ENCODE measurements around the gene MROH2B. TPM values are rescaled to one million over a fixed set of nuclear protein-coding genes. Genes with fewer than 3 reads are reported as not detected.

Gene MROH2B
- total and polyA plus RNA-seq, 2 of the 13 experiments (the other 11 are each of a cell fraction or from before 2014, with no cell fraction given): not detected

- no peak for TF ChIP-seq HMGXB4 (CRISPR knock-in tag; IDR thresholded peaks at IDR 0.05; ENCODE audit: borderline replicate concordance in 1 of 2, low read depth in 1 of 2)
Observed at GRCh38 chr5:40976836-40977235, 94.3 kb downstream of the MROH2B start (continued).

DNA sequence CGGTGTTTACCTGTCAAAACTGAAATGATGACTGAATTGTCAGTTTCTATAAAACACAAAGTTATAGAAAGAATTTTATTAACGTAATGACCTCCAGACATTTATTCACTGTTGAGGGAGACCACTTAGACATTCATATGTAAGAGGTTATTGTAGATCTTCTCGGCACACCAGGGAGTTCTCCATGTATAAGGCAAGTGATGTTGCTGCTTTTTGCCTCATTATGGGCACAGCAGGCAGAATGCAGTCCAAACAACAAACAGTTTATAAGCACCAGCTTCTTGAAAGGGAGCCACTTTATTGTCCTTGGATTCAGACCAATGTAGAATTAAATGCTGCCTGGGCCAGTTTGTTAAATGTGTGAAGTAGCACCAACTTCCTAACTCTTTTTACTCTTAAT is 95.1 kb downstream of the MROH2B start:
- ATAC-seq (no peak), DNase-seq (ENCODE audit: low spot score) (no peak), FAIRE-seq (no peak)
- no TSS peak for BruUV-seq (replicated peaks)
- no peak overlapping the region for H3K4me2 ChIP-seq (ENCODE audit: low read depth, low read length)
- H3K4me3 ChIP-seq (replicated peaks in 1 of 3; ENCODE audit: insufficient read depth in 1 of 3, low read depth in 2 of 3, low read length in 3 of 3): no peak overlapping the region
- no peak overlapping the region for H3K9ac ChIP-seq (ENCODE audit: insufficient read depth, low read depth, low read length)
- no peaks in the 10 kb centered on the region for H3K36me3 ChIP-seq (replicated peaks in 1 of 2; ENCODE audit: control insufficient read depth in 1 of 2, insufficient read depth in 2 of 2, low read length in 2 of 2)
- TF ChIP-seq ZSCAN25 (CRISPR knock-in tag; IDR thresholded peaks at IDR 0.05) (no peak), ZMYM2 (CRISPR knock-in tag; IDR thresholded peaks at IDR 0.05) (no peak), LBX2 (CRISPR knock-in tag; IDR thresholded peaks at IDR 0.05; ENCODE audit: borderline replicate concordance) (no peak), REPIN1 (CRISPR knock-in tag; IDR thresholded peaks at IDR 0.05; ENCODE audit: borderline replicate concordance, low read depth) (no peak), TRIM24 (CRISPR knock-in tag; IDR thresholded peaks at IDR 0.05) (no peak), SMAD9 (CRISPR knock-in tag; IDR thresholded peaks at IDR 0.05) (no peak), FLYWCH1 (CRISPR knock-in tag; IDR thresholded peaks at IDR 0.05) (no peak), JUN (CRISPR knock-in tag; IDR thresholded peaks at IDR 0.05) (no peak), KLF12 (CRISPR knock-in tag; IDR thresholded peaks at IDR 0.05; ENCODE audit: borderline replicate concordance) (no peak), MAZ (IDR thresholded peaks at IDR 0.05; ENCODE audit: borderline replicate concordance, low read depth, low read length) (no peak), MAZ (CRISPR knock-in tag; IDR thresholded peaks at IDR 0.05; ENCODE audit: low read depth) (no peak), E2F5 (CRISPR knock-in tag; conservative IDR thresholded peaks at IDR 0.05) (no peak), GABPB1 (CRISPR knock-in tag; IDR thresholded peaks at IDR 0.05) (no peak)
- TF ChIP-seq, protein P1, sequence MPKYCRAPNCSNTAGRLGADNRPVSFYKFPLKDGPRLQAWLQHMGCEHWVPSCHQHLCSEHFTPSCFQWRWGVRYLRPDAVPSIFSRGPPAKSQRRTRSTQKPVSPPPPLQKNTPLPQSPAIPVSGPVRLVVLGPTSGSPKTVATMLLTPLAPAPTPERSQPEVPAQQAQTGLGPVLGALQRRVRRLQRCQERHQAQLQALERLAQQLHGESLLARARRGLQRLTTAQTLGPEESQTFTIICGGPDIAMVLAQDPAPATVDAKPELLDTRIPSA (CRISPR knock-in tag; IDR thresholded peaks at IDR 0.05; ENCODE audit: borderline replicate concordance): no peak
- ChIA-PET CTCF (ENCODE audit: low intra/inter-chr PET ratio, low total read pairs) (no interaction called here), POLR2A (no interaction called here)
- in situ Hi-C loops (cut with HindIII; ENCODE audit: extremely low pct_ligation_motif_present, low pct_unique_long_range_greater_than_20kb) (no loop called here), intact Hi-C loops (cut with micrococcal nuclease; ENCODE audit: unreplicated experiment) (no loop called here)
- no peaks in the 10 kb centered on the region for H3K4me1 ChIP-seq (ENCODE audit: insufficient read depth, low read length)
- WGBS (ENCODE audit: low lambda C conversion rate): 52% methylated on average over 3 of the region's 3 CpGs
- no peak overlapping the region for H3K27ac ChIP-seq (ENCODE audit: extremely low read length, insufficient read depth, low read length)
- no peaks in the 10 kb centered on the region for H3K27me3 ChIP-seq (ENCODE audit: control insufficient read depth in 1 of 2, insufficient read depth in 2 of 2, low read length in 2 of 2)
- H2AFZ ChIP-seq (ENCODE audit: low read length): no peak overlapping the region
- no peaks in the 10 kb centered on the region for H3K79me2 ChIP-seq (ENCODE audit: insufficient read depth, low read length)
- no peaks in the 10 kb centered on the region for H4K20me1 ChIP-seq (ENCODE audit: insufficient read depth, low read length)
- H3K9me3 ChIP-seq (ENCODE audit: low read length): no peaks in the 10 kb centered on the region

All from HepG2 (cell line).